GM23248 (cell line): ENCODE data around the gene SRC. TPM values are rescaled to one million over a fixed set of nuclear protein-coding genes. Genes with fewer than 3 reads are reported as not detected.

Experiments used
- DNase-seq: peaks from one replicate; pipeline ENCODE4 v3.0.0-alpha.2; 2015
- H2AFZ ChIP-seq: fragments of 200-600 bp; sonication (generic); 2 replicates; pipeline ENCODE4 v1.6.1; 2016; ENCODE audit warnings: antibody characterized with exemption
- H3F3A ChIP-seq: fragments of 200-600 bp; sonication (generic); 2 replicates; pipeline ENCODE4 v1.6.1; 2016; ENCODE audit warnings: mild to moderate bottlenecking, antibody characterized with exemption, mixed run types; ENCODE audit not compliant: insufficient read depth
- H3K27ac ChIP-seq: fragments of 200-600 bp; sonication (generic); 2 replicates; pipeline ENCODE4 v1.5.1; 2016; ENCODE audit warnings: mild to moderate bottlenecking
- H3K27me3 ChIP-seq: fragments of 200-600 bp; sonication (generic); replicated peaks from 2 replicates; pipeline ENCODE4 v1.6.1; 2016; ENCODE audit warnings: mild to moderate bottlenecking; ENCODE audit not compliant: insufficient read depth
- H3K36me3 ChIP-seq: fragments of 200-600 bp; sonication (generic); 2 replicates; pipeline ENCODE4 v1.6.1; 2016; ENCODE audit warnings: low read depth, mild to moderate bottlenecking
- H3K4me1 ChIP-seq: fragments of 200-600 bp; sonication (generic); 2 replicates; pipeline ENCODE4 v1.6.1; 2016; ENCODE audit warnings: mild to moderate bottlenecking; ENCODE audit not compliant: insufficient read depth
- H3K4me2 ChIP-seq: fragments of 200-600 bp; sonication (generic); one replicate; pipeline ENCODE4 v1.6.1; 2016; ENCODE audit warnings: mild to moderate bottlenecking; ENCODE audit not compliant: unreplicated experiment
- H3K4me3 ChIP-seq: fragments of 200-600 bp; sonication (generic); 2 replicates; pipeline ENCODE4 v1.5.1; 2016; ENCODE audit warnings: mild to moderate bottlenecking
- H3K79me2 ChIP-seq: fragments of 200-600 bp; sonication (generic); 2 replicates; pipeline ENCODE4 v1.6.1; 2016; ENCODE audit warnings: mild to moderate bottlenecking; ENCODE audit not compliant: insufficient read depth
- H3K9ac ChIP-seq: fragments of 200-600 bp; sonication (generic); 2 replicates; pipeline ENCODE4 v1.6.1; 2016; ENCODE audit warnings: mild to moderate bottlenecking
- H3K9me2 ChIP-seq: fragments of 200-600 bp; sonication (generic); 2 replicates; pipeline ENCODE4 v1.6.1; 2016; ENCODE audit warnings: mixed run types, mild to moderate bottlenecking, moderate library complexity; ENCODE audit not compliant: insufficient read depth
- H3K9me3 ChIP-seq: fragments of 200-600 bp; sonication (generic); one replicate; pipeline ENCODE4 v1.6.1; 2017; ENCODE audit warnings: low read depth
- H4K20me1 ChIP-seq: fragments of 200-600 bp; sonication (generic); 2 replicates; pipeline ENCODE4 v1.6.0; 2016; ENCODE audit not compliant: insufficient read depth
- EZH2 ChIP-seq: fragments of 200-600 bp; sonication (generic); IDR thresholded peaks from 2 replicates; pipeline ENCODE4 v1.6.1; 2018; ENCODE audit warnings: antibody characterized with exemption, mild to moderate bottlenecking; ENCODE audit not compliant: insufficient read depth, poor library complexity, severe bottlenecking
- EZH2phosphoT487 ChIP-seq: fragments of 200-600 bp; sonication (generic); IDR thresholded peaks from 2 replicates; pipeline ENCODE4 v1.6.1; 2018; ENCODE audit warnings: antibody characterized with exemption, moderate library complexity, mild to moderate bottlenecking, low read depth; ENCODE audit not compliant: insufficient read depth
- WGBS, 2 experiments: methylation state at CpG; one replicate each; pipeline ENCODE4 v1.1.6; 2015 to 2017; ENCODE audit warnings: low lambda C conversion rate in 2 of 2, low coverage in 1 of 2; ENCODE audit errors: missing lambda C conversion rate in 2 of 2; 5-methylcytosine and 5-hydroxymethylcytosine counted together
- in situ Hi-C: fragments of 300-500 bp; cut with MboI; formaldehyde crosslinking; loops from 2 replicates; pipeline ENCODE4 v1.15.0; 2020
- polyA plus RNA-seq: library from polyadenylated mRNA; unstranded; fragments of >200 nt; fragmentation: Nextera tagmentation; extraction: Ambion mirVana; gene quantifications from 2 replicates; pipeline ENCODE4 v1.2.1, GENCODE V29; 2016
- total RNA-seq: library from RNA; depleted of rRNA; stranded (reverse); fragments of >200 nt; shearing (Covaris generic); gene quantifications from 2 replicates; pipeline ENCODE4 v1.2.3, GENCODE V29; 2014

The SRC gene
- total and polyA plus RNA-seq, 2 experiments from 2014 or later, result 17.0 to 28.6 TPM

- Histone ChIP-seq H3K79me2 (no peaks in the 10 kb centered on the region), H3K36me3 (no peaks in the 10 kb centered on the region), H2AFZ (no peak overlapping the region), H3K9me2 (no peaks in the 10 kb centered on the region), H3K9ac (no peak overlapping the region), H3K9me3 (no peaks in the 10 kb centered on the region), H3K27me3 (peaks cover 71% of the 10 kb centered on the region), H3K4me1 (0 out of 2 replicates have a peak, but pooled peaks cover 3% of the 10 kb centered on the region), H3K4me3 (no peak overlapping the region), H3K4me2 (no peak overlapping the region), H3K27ac (no peak overlapping the region), H3F3A (no peaks in the 10 kb centered on the region), H4K20me1 (no peaks in the 10 kb centered on the region)
- TF ChIP-seq EZH2, result no peak
- TF ChIP-seq EZH2phosphoT487, result no peak
- DNase-seq, result no peak
- in situ Hi-C loops, result no loop called here
- 53 to 54% methylated on average over 10 to 11 of the region's 11 CpGs for WGBS, 2 experiments
These were observed 76.9 kb downstream of the SRC start for GRCh38 chr20:37422791-37423286.

GRCh38 chr20:37423545-37423944 lies 77.6 kb downstream of the SRC start:
- TF ChIP-seq EZH2phosphoT487 (no peak), EZH2 (no peak)
- no peak overlapping the region for H3K9ac ChIP-seq
- H3K4me3 ChIP-seq, result no peak overlapping the region
- H3K4me1 ChIP-seq, result no peaks in the 10 kb centered on the region
- H3K36me3 ChIP-seq, result no peaks in the 10 kb centered on the region
- no peaks in the 10 kb centered on the region for H3K9me2 ChIP-seq
- no peak overlapping the region for H3K27ac ChIP-seq
- H3K27me3 ChIP-seq, result peaks cover 65% of the 10 kb centered on the region
- no peak for DNase-seq
- H3F3A ChIP-seq, result no peaks in the 10 kb centered on the region
- H3K79me2 ChIP-seq, result no peaks in the 10 kb centered on the region
- H3K4me2 ChIP-seq, result no peak overlapping the region
- 66 to 68% methylated on average over 10 of the region's 10 CpGs for WGBS, 2 experiments
- H4K20me1 ChIP-seq, result no peaks in the 10 kb centered on the region
- H2AFZ ChIP-seq, result no peak overlapping the region
- H3K9me3 ChIP-seq, result no peaks in the 10 kb centered on the region
- in situ Hi-C loops, result no loop called here

GRCh38 chr20:37424062-37424851 lies 78.3 kb downstream of the SRC start:
- Histone ChIP-seq H3K79me2 (no peaks in the 10 kb centered on the region), H3K27me3 (peaks cover 64% of the 10 kb centered on the region), H4K20me1 (no peaks in the 10 kb centered on the region), H3K4me1 (no peaks in the 10 kb centered on the region), H2AFZ (no peak overlapping the region), H3K27ac (no peak overlapping the region), H3F3A (no peaks in the 10 kb centered on the region), H3K36me3 (no peaks in the 10 kb centered on the region), H3K4me3 (no peak overlapping the region), H3K9ac (no peak overlapping the region), H3K4me2 (no peak overlapping the region), H3K9me3 (no peaks in the 10 kb centered on the region), H3K9me2 (no peaks in the 10 kb centered on the region)
- in situ Hi-C loops, result no loop called here
- DNase-seq, result no peak
- WGBS, 2 experiments, result 45 to 60% methylated on average over 3 of the region's 3 CpGs
- TF ChIP-seq EZH2phosphoT487, result no peak
- no peak for TF ChIP-seq EZH2

- no peak overlapping the region for H2AFZ ChIP-seq
- in situ Hi-C loops, result no loop called here
- no peak overlapping the region for H3K27ac ChIP-seq
- H3K9me3 ChIP-seq, result no peaks in the 10 kb centered on the region
- H3K4me1 ChIP-seq, result no peaks in the 10 kb centered on the region
- H4K20me1 ChIP-seq, result no peaks in the 10 kb centered on the region
- no peaks in the 10 kb centered on the region for H3K79me2 ChIP-seq
- TF ChIP-seq EZH2phosphoT487 (no peak), EZH2 (no peak)
- DNase-seq, result no peak
- no peak overlapping the region for H3K4me3 ChIP-seq
- H3K36me3 ChIP-seq, result no peaks in the 10 kb centered on the region
- WGBS, 2 experiments, result 76 to 82% methylated on average over 9 of the region's 9 CpGs
- no peak overlapping the region for H3K9ac ChIP-seq
- no peaks in the 10 kb centered on the region for H3F3A ChIP-seq
- no peaks in the 10 kb centered on the region for H3K9me2 ChIP-seq
- H3K27me3 ChIP-seq, result peaks cover 66% of the 10 kb centered on the region
- no peak overlapping the region for H3K4me2 ChIP-seq
These were observed 79.2 kb downstream of the SRC start for GRCh38 chr20:37425103-37425625.
